Caco-2 (cell line): Measurements from ENCODE around the gene CDKL5. TPM values are rescaled to one million over a fixed set of nuclear protein-coding genes. Genes with fewer than 3 reads are reported as not detected.

Experiments
- BruUV-seq: library from RNA; stranded (reverse); fragments of 400-500 nt; replicated peaks from 2 replicates; lab custom pipeline; 2021; lab: Mats Ljungman, UMichigan
- CTCF ChIA-PET: fragments of 300-600 bp; sonication (Branson Sonifier 250); formaldehyde crosslinking; loops from one replicate; lab custom pipeline; 2022; ENCODE audit warnings: antibody characterized with exemption; lab: Charles Lee
- POLR2A ChIA-PET: fragments of 300-600 bp; sonication (Branson Sonifier 250); formaldehyde crosslinking; loops from one replicate; lab custom pipeline; 2022; ENCODE audit warnings: antibody characterized with exemption; lab: Charles Lee
- DNase-seq, 2 experiments: peaks; one replicate each; pipeline versions ENCODE4 v3.0.0 to v3.0.0-alpha.2; 2020 to 2022
- H3K27me3 ChIP-seq: replicated peaks from 2 replicates; pipeline ENCODE4 v1.6.0; 2011; ENCODE audit warnings: low read length; ENCODE audit not compliant: control insufficient read depth, insufficient read depth
- H3K36me3 ChIP-seq: 2 replicates; pipeline ENCODE4 v1.5.1; 2011; ENCODE audit warnings: low read length; ENCODE audit not compliant: control insufficient read depth, insufficient read depth
- H3K4me1 ChIP-seq: fragments of 250-450 bp; sonication (Bioruptor Pico); 2 replicates; pipeline ENCODE4 v1.5.1; 2020; ENCODE audit warnings: mild to moderate bottlenecking
- H3K4me3 ChIP-seq: 2 replicates; pipeline ENCODE4 v1.5.1; 2011; ENCODE audit warnings: low read depth, mild to moderate bottlenecking, control low read depth, low read length
- H3K9me3 ChIP-seq: fragments of 250-450 bp; sonication (Bioruptor Pico); 2 replicates; pipeline ENCODE4 v1.5.1; 2020; ENCODE audit warnings: mild to moderate bottlenecking, moderate library complexity
- H3K27ac Mint-ChIP-seq: one replicate; pipeline ENCODE4 v1.8.0; 2022; ENCODE audit warnings: mixed read lengths; ENCODE audit not compliant: unreplicated experiment
- H3K27me3 Mint-ChIP-seq: one replicate; pipeline ENCODE4 v1.8.0; 2022; ENCODE audit warnings: mixed read lengths; ENCODE audit not compliant: insufficient read depth, unreplicated experiment
- H3K36me3 Mint-ChIP-seq: one replicate; pipeline ENCODE4 v1.8.0; 2022; ENCODE audit warnings: mild to moderate bottlenecking, mixed read lengths; ENCODE audit not compliant: insufficient read depth, unreplicated experiment
- H3K4me1 Mint-ChIP-seq: one replicate; pipeline ENCODE4 v1.8.0; 2022; ENCODE audit warnings: low read depth, mixed read lengths; ENCODE audit not compliant: unreplicated experiment
- H3K4me3 Mint-ChIP-seq: one replicate; pipeline ENCODE4 v1.8.0; 2022; ENCODE audit warnings: mild to moderate bottlenecking, moderate library complexity, mixed read lengths; ENCODE audit not compliant: unreplicated experiment
- H3K9me3 Mint-ChIP-seq: one replicate; pipeline ENCODE4 v1.8.0; 2022; ENCODE audit warnings: mixed read lengths; ENCODE audit not compliant: unreplicated experiment
- intact Hi-C: fragments of 100-400 bp; cut with micrococcal nuclease; formaldehyde crosslinking; loops from one replicate; pipeline ENCODE4 v1.10.0; 2022; ENCODE audit not compliant: unreplicated experiment
- total RNA-seq: library from RNA; stranded (reverse); gene quantifications from 2 replicates; pipeline ENCODE4 v1.2.3, GENCODE V29; 2022
- TF ChIP-seq, protein P1 (sequence below), 2 experiments: fragments of 200-600 bp in 1 of 2; IDR thresholded peaks; 1 replicate in 1 of 2; 2 replicates in 1 of 2; pipeline versions ENCODE4 v1.5.1 to v1.8.0; 2011 to 2022; ENCODE audit warnings: antibody characterized with exemption in 1 of 2, control low read depth in 1 of 2, inconsistent platforms in 1 of 2, low read depth in 1 of 2, low read length in 1 of 2, mild to moderate bottlenecking in 1 of 2, moderate library complexity in 1 of 2; ENCODE audit not compliant: insufficient read depth in 1 of 2, severe bottlenecking in 1 of 2, unreplicated experiment in 1 of 2

The CDKL5 gene
- total RNA-seq, 1 experiment from 2014 or later = 23.7 TPM

- POLR2A ChIA-PET = no interaction called here
- CTCF ChIA-PET = no interaction called here
- H3K9me3 Mint-ChIP-seq = no peaks in the 10 kb centered on the region
- no peaks in the 10 kb centered on the region for H3K27me3 ChIP-seq
- H3K4me1 Mint-ChIP-seq = no peaks in the 10 kb centered on the region
- no peaks in the 10 kb centered on the region for H3K27me3 Mint-ChIP-seq
- no TSS peak for BruUV-seq
- no peaks in the 10 kb centered on the region for H3K36me3 ChIP-seq
- DNase-seq = no peak
- intact Hi-C loops = no loop called here
- H3K4me3 Mint-ChIP-seq = no peak overlapping the region
- TF ChIP-seq, protein P1, sequence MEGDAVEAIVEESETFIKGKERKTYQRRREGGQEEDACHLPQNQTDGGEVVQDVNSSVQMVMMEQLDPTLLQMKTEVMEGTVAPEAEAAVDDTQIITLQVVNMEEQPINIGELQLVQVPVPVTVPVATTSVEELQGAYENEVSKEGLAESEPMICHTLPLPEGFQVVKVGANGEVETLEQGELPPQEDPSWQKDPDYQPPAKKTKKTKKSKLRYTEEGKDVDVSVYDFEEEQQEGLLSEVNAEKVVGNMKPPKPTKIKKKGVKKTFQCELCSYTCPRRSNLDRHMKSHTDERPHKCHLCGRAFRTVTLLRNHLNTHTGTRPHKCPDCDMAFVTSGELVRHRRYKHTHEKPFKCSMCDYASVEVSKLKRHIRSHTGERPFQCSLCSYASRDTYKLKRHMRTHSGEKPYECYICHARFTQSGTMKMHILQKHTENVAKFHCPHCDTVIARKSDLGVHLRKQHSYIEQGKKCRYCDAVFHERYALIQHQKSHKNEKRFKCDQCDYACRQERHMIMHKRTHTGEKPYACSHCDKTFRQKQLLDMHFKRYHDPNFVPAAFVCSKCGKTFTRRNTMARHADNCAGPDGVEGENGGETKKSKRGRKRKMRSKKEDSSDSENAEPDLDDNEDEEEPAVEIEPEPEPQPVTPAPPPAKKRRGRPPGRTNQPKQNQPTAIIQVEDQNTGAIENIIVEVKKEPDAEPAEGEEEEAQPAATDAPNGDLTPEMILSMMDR (IDR thresholded peaks at IDR 0.05; ENCODE audit: insufficient read depth in 1 of 2, low read depth in 1 of 2, low read length in 1 of 2, severe bottlenecking in 1 of 2, unreplicated experiment in 1 of 2) = no peak
- H3K4me1 ChIP-seq = no peaks in the 10 kb centered on the region
- H3K27ac Mint-ChIP-seq = no peak overlapping the region
- H3K36me3 Mint-ChIP-seq = peaks cover 16% of the 10 kb centered on the region
- H3K9me3 ChIP-seq = no peaks in the 10 kb centered on the region
- no peak overlapping the region for H3K4me3 ChIP-seq
Measured at GRCh38 chrX:18436017-18436416, 10.6 kb downstream of the CDKL5 start.

DNA sequence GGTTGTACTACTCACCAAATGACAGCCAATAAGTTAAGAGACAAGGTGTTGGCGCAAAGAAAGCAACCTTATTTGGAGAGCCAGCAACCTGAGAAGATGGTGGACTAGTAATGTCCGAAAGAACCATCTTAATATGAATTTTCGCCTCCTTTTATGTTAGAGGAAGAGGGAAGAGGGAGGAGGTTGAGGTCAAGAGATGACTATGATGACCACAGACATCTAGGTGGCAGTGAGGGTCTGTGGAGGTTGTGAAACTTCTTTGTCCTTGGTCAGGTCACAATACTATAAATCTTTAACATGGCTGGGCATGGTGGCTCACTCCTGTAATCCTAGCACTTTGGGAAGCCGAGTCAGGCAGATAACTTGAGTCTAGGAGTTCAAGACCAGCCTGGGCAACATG is 15.4 kb downstream of the CDKL5 start:
- BruUV-seq = no TSS peak
- Histone ChIP-seq H3K36me3 (no peaks in the 10 kb centered on the region), H3K4me3 (no peak overlapping the region), H3K9me3 (no peaks in the 10 kb centered on the region), H3K4me1 (no peaks in the 10 kb centered on the region), H3K27me3 (no peaks in the 10 kb centered on the region)
- Mint-ChIP-seq H3K27ac (no peak overlapping the region), H3K9me3 (no peaks in the 10 kb centered on the region), H3K4me3 (no peak overlapping the region), H3K36me3 (peaks cover 7% of the 10 kb centered on the region), H3K4me1 (peaks cover 6% of the 10 kb centered on the region), H3K27me3 (no peaks in the 10 kb centered on the region)
- CTCF ChIA-PET = no interaction called here
- no peak for DNase-seq
- POLR2A ChIA-PET = no interaction called here
- TF ChIP-seq, protein P1 (IDR thresholded peaks at IDR 0.05; ENCODE audit: insufficient read depth in 1 of 2, low read depth in 1 of 2, low read length in 1 of 2, severe bottlenecking in 1 of 2, unreplicated experiment in 1 of 2) = no peak
- intact Hi-C loops = no loop called here

DNA sequence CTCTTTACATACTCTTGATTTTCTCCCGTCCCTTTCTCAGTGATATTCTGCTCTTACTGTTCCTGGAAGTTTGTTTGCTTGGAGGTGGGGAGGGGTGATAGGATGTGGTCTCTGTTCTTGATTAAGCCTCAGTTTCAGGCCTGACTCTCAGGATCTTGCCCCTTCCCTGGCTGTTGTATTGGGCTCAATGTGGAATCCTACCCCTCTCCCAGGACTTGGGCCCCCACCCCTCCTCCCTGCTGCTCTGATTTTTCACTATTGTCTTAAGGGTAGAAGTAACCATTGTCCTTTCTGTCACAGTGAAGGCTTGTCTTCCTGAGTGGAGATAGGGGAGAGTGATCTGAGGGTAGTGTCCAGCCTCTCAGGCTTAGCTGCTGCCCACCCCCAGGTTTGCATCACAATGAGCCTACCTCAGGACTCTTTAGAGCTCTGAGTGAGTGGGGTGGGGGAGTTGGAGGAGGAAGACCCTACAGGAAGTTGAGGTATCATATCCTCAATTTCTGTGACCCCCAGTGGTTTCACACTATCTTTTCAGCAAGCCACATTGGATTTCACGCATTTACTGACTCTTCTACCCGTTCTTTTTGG is 16.5 kb downstream of the CDKL5 start:
- H3K9me3 ChIP-seq = no peaks in the 10 kb centered on the region
- Mint-ChIP-seq H3K4me1 (peaks cover 6% of the 10 kb centered on the region), H3K4me3 (no peak overlapping the region), H3K9me3 (no peaks in the 10 kb centered on the region), H3K36me3 (no peaks in the 10 kb centered on the region), H3K27me3 (no peaks in the 10 kb centered on the region), H3K27ac (no peak overlapping the region)
- POLR2A ChIA-PET = no interaction called here
- TF ChIP-seq, protein P1 (IDR thresholded peaks at IDR 0.05; ENCODE audit: insufficient read depth in 1 of 2, low read depth in 1 of 2, low read length in 1 of 2, severe bottlenecking in 1 of 2, unreplicated experiment in 1 of 2) = no peak
- H3K27me3 ChIP-seq = no peaks in the 10 kb centered on the region
- no peak overlapping the region for H3K4me3 ChIP-seq
- CTCF ChIA-PET = no interaction called here
- no peaks in the 10 kb centered on the region for H3K4me1 ChIP-seq
- no peak for DNase-seq
- intact Hi-C loops = no loop called here
- H3K36me3 ChIP-seq = no peaks in the 10 kb centered on the region
- BruUV-seq = no TSS peak
